ENCODE results near the gene CATSPER1.

CATSPER1 gene

GRCh38 chr11:66026017-66026529 is at the start of gene CATSPER1:
Gene CATSPER1 (minus strand): TSS chr11:66026479. CDS start chr11:66026379, 100 bp downstream.
- DNase-seq: no peak
- Histone ChIP-seq H3F3A (ENCODE audit: insufficient read depth, low read length) (peaks cover 3% of the 10 kb centered on the region; the same call in 1 of the 2 replicates), H3K4me1 (ENCODE audit: low read length) (peaks cover 14% of the 10 kb centered on the region), H3K79me2 (ENCODE audit: low read length) (no peaks in the 10 kb centered on the region), H3K27me3 (replicated peaks; ENCODE audit: insufficient read depth, low read length) (0 out of 2 replicates have a peak, but pooled peaks cover 4% of the 10 kb centered on the region), H3K9me2 (replicated peaks; ENCODE audit: insufficient read depth, low read length) (no peaks in the 10 kb centered on the region), H3K27ac (ENCODE audit: low read length) (peak within 1 kb of the TSS; percentile 55; the same call in 1 of the 2 replicates), H3K9ac (ENCODE audit: low read length) (no peak within 1 kb of the TSS), H4K20me1 (ENCODE audit: insufficient read depth, low read length) (no peaks in the 10 kb centered on the region), H3K4me2 (ENCODE audit: low read depth, low read length) (peak within 1 kb of the TSS; percentile 45; the same call in 1 of the 2 replicates), H3K9me3 (replicated peaks; ENCODE audit: insufficient read depth, low read length) (no peaks in the 10 kb centered on the region), H3K36me3 (replicated peaks; ENCODE audit: insufficient read depth, low read length) (no peaks in the 10 kb centered on the region), H2AFZ (ENCODE audit: low read length) (no peak within 1 kb of the TSS), H3K4me3 (ENCODE audit: low read length) (no peak within 1 kb of the TSS)
- TF ChIP-seq EZH2 (optimal IDR thresholded peaks at IDR 0.05; ENCODE audit: low read depth, low read length): no peak
- TF ChIP-seq EZH2phosphoT487 (IDR thresholded peaks at IDR 0.05; ENCODE audit: low read length): no peak
- TF ChIP-seq CTCF (IDR thresholded peaks at IDR 0.05; ENCODE audit: low read length): no peak

GRCh38 chr11:66075273-66075672 is 49.0 kb upstream of the CATSPER1 start:
- Histone ChIP-seq H4K20me1 (ENCODE audit: insufficient read depth, low read length) (no peaks in the 10 kb centered on the region), H3K79me2 (ENCODE audit: low read length) (peaks cover 59% of the 10 kb centered on the region), H3K9ac (ENCODE audit: low read length) (no peak overlapping the region), H3K36me3 (replicated peaks; ENCODE audit: insufficient read depth, low read length) (no peaks in the 10 kb centered on the region), H3K4me3 (ENCODE audit: low read length) (no peak overlapping the region), H3F3A (ENCODE audit: insufficient read depth, low read length) (peaks cover 9% of the 10 kb centered on the region), H3K9me2 (replicated peaks; ENCODE audit: insufficient read depth, low read length) (no peaks in the 10 kb centered on the region), H3K9me3 (replicated peaks; ENCODE audit: insufficient read depth, low read length) (no peaks in the 10 kb centered on the region), H2AFZ (ENCODE audit: low read length) (no peak overlapping the region), H3K4me2 (ENCODE audit: low read depth, low read length) (no peak overlapping the region), H3K4me1 (ENCODE audit: low read length) (peaks cover 2% of the 10 kb centered on the region; the same call in 1 of the 2 replicates), H3K27me3 (replicated peaks; ENCODE audit: insufficient read depth, low read length) (no peaks in the 10 kb centered on the region), H3K27ac (ENCODE audit: low read length) (no peak overlapping the region)
- TF ChIP-seq CTCF (IDR thresholded peaks at IDR 0.05; ENCODE audit: low read length) (no peak), EZH2 (optimal IDR thresholded peaks at IDR 0.05; ENCODE audit: low read depth, low read length) (no peak), EZH2phosphoT487 (IDR thresholded peaks at IDR 0.05; ENCODE audit: low read length) (no peak)
- DNase-seq: no peak

DNA sequence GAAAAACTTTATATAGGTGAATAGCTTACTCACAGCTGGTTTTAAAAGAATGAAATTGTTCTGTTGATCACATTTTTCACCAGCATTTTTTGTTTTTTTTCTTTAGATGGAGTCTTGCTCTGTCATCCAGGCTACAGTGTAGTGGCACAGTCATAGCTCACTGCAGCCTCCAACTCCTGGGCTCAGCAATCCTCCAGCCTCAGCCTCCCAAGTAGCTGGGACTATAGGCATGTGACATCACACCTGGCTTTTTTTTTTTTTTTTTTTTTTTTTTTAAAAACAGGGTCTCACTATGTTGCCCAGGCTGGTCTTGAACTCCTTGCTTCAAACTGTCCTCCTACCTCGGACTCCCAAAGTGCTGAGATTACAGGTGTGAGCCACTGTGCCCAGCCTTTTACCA is 47.4 kb upstream of the CATSPER1 start:
- H4K20me1 ChIP-seq (ENCODE audit: insufficient read depth, low read length): no peaks in the 10 kb centered on the region
- no peaks in the 10 kb centered on the region for H3K27me3 ChIP-seq (replicated peaks; ENCODE audit: insufficient read depth, low read length)
- H3K9me2 ChIP-seq (replicated peaks; ENCODE audit: insufficient read depth, low read length): no peaks in the 10 kb centered on the region
- H3K4me1 ChIP-seq (ENCODE audit: low read length): peaks cover 11% of the 10 kb centered on the region
- no peak overlapping the region for H3K4me3 ChIP-seq (ENCODE audit: low read length)
- H3K36me3 ChIP-seq (replicated peaks; ENCODE audit: insufficient read depth, low read length): no peaks in the 10 kb centered on the region
- DNase-seq: no peak
- H3K4me2 ChIP-seq (ENCODE audit: low read depth, low read length): no peak overlapping the region
- H3K27ac ChIP-seq (ENCODE audit: low read length): no peak overlapping the region
- H2AFZ ChIP-seq (ENCODE audit: low read length): no peak overlapping the region
- peaks cover 21% of the 10 kb centered on the region for H3F3A ChIP-seq (ENCODE audit: insufficient read depth, low read length)
- no peak overlapping the region for H3K9ac ChIP-seq (ENCODE audit: low read length)
- H3K79me2 ChIP-seq (ENCODE audit: low read length): peaks cover 50% of the 10 kb centered on the region
- H3K9me3 ChIP-seq (replicated peaks; ENCODE audit: insufficient read depth, low read length): no peaks in the 10 kb centered on the region
- TF ChIP-seq CTCF (IDR thresholded peaks at IDR 0.05; ENCODE audit: low read length) (no peak), EZH2phosphoT487 (IDR thresholded peaks at IDR 0.05; ENCODE audit: low read length) (no peak), EZH2 (optimal IDR thresholded peaks at IDR 0.05; ENCODE audit: low read depth, low read length) (no peak)
